Renal cortical epithelial cell (primary cell): ENCODE measurements around the gene WDFY1. TPM values are rescaled to one million over a fixed set of nuclear protein-coding genes. Genes with fewer than 3 reads are reported as not detected.
"Not testable (repeated sequence)": the region's sequence is repeated elsewhere in the genome, so short reads cannot be mapped to it uniquely, and the experiment has no call there.

Source experiments
- DNase-seq: peaks from one replicate; pipeline ENCODE4 v3.0.0-alpha.2; 2011; ENCODE audit warnings: low read depth
- total RNA-seq: library from RNA; depleted of rRNA; stranded (reverse); fragments of >200 nt; gene quantifications from 2 replicates; pipeline ENCODE4 v1.2.3, GENCODE V29; 2014

The WDFY1 gene
- total RNA-seq, 1 donor from 2014 or later: 69.5 TPM

GRCh38 chr2:223896833-223897311, 48.3 kb downstream of the WDFY1 start:
- DNase-seq: peak; percentile 88

GRCh38 chr2:223894968-223895367, 50.2 kb downstream of the WDFY1 start:
- DNase-seq: peak; percentile 25

GRCh38 chr2:223894009-223894408, 51.1 kb downstream of the WDFY1 start:
- no peak for DNase-seq

- no peak for DNase-seq
Measured at GRCh38 chr2:223890721-223891120, 54.4 kb downstream of the WDFY1 start.

- no peak for DNase-seq
Measured at GRCh38 chr2:223889229-223889628, 55.9 kb downstream of the WDFY1 start.

GRCh38 chr2:223888251-223888650, 56.9 kb downstream of the WDFY1 start:
- DNase-seq: no peak

- DNase-seq: no peak
Measured at GRCh38 chr2:223887127-223887526, 58.0 kb downstream of the WDFY1 start.

GRCh38 chr2:223886726-223887125, 58.4 kb downstream of the WDFY1 start:
- DNase-seq: no peak

GRCh38 chr2:223884399-223884798, 60.7 kb downstream of the WDFY1 start:
- peak; percentile 48 for DNase-seq

- no peak for DNase-seq
Measured at GRCh38 chr2:223882715-223883114, 62.4 kb downstream of the WDFY1 start.

GRCh38 chr2:223880796-223881195, 64.3 kb downstream of the WDFY1 start:
- DNase-seq: no peak

- DNase-seq: peak; percentile 40
Measured at GRCh38 chr2:223877721-223878410, 67.3 kb downstream of the WDFY1 start.

GRCh38 chr2:223873672-223874071, 71.5 kb downstream of the WDFY1 start:
- DNase-seq: no peak

- not testable (repeated sequence) for DNase-seq
Measured at GRCh38 chr2:223872772-223873171, 72.4 kb downstream of the WDFY1 start.

GRCh38 chr2:223871661-223872060, 73.5 kb downstream of the WDFY1 start:
- DNase-seq: not testable (repeated sequence)

- no peak for DNase-seq
Measured at GRCh38 chr2:223870840-223871611, 74.1 kb downstream of the WDFY1 start.

GRCh38 chr2:223868005-223868404, 77.1 kb downstream of the WDFY1 start:
- DNase-seq: no peak

- peak; percentile 45 for DNase-seq
Measured at GRCh38 chr2:223865907-223866508, 79.1 kb downstream of the WDFY1 start.

GRCh38 chr2:223865124-223865523, 80.0 kb downstream of the WDFY1 start:
- no peak for DNase-seq

- DNase-seq: no peak
Measured at GRCh38 chr2:223863491-223863890, 81.6 kb downstream of the WDFY1 start.

- DNase-seq: peak; percentile 93
Measured at GRCh38 chr2:223860809-223861738, 84.1 kb downstream of the WDFY1 start.

- DNase-seq: no peak
Measured at GRCh38 chr2:223859070-223859469, 86.1 kb downstream of the WDFY1 start.
